ENCODE results near the gene DPRX.

DPRX gene

DNA sequence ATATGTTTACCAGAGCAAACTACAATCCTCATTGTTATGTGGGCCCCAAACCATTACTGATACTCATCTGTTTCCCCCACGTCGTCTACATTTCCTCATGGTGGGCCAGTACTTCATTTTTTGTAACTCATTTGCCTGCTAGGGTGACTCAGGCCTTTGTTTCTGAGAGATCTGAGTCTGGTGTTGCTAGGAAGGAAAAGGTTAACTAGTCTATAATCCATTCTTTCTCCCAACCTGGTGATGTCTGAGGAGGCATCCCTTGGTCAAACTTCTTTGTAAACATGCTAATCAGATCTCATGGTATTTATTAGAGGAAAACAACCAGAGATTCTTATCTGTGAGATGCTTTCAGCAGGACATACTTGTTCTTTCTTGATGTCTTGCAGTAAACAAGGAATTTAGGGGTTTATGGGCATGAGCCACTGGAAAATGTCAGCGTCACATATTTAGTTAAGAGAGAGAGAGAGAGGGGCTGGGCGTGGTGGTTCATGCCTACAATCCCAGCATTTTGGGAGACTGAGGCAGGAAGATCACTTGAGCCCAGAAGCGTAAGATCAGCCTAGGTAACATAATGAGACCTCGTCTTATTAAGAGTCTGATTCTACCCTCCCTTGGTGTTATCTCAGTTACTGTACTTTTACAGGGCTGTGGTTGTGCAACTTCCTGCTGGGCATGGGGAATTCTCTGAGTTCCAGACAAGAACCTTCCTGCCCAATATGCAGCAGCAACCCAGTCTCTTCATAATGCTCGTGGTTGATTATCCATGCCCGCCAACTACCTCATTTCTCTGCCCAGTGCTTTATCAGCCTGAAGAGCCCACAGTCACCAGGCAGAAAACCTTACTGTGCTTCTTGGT is 9.7 kb upstream of the DPRX start:
- TF ChIP-seq GABPA (IDR thresholded peaks at IDR 0.05; ENCODE audit: low read depth) (no peak), SPI1 (IDR thresholded peaks at IDR 0.05; ENCODE audit: borderline replicate concordance, low read depth) (no peak), POLR2AphosphoS5 (IDR thresholded peaks at IDR 0.05; ENCODE audit: low read depth) (no peak)
- TF ChIP-seq, protein P1, sequence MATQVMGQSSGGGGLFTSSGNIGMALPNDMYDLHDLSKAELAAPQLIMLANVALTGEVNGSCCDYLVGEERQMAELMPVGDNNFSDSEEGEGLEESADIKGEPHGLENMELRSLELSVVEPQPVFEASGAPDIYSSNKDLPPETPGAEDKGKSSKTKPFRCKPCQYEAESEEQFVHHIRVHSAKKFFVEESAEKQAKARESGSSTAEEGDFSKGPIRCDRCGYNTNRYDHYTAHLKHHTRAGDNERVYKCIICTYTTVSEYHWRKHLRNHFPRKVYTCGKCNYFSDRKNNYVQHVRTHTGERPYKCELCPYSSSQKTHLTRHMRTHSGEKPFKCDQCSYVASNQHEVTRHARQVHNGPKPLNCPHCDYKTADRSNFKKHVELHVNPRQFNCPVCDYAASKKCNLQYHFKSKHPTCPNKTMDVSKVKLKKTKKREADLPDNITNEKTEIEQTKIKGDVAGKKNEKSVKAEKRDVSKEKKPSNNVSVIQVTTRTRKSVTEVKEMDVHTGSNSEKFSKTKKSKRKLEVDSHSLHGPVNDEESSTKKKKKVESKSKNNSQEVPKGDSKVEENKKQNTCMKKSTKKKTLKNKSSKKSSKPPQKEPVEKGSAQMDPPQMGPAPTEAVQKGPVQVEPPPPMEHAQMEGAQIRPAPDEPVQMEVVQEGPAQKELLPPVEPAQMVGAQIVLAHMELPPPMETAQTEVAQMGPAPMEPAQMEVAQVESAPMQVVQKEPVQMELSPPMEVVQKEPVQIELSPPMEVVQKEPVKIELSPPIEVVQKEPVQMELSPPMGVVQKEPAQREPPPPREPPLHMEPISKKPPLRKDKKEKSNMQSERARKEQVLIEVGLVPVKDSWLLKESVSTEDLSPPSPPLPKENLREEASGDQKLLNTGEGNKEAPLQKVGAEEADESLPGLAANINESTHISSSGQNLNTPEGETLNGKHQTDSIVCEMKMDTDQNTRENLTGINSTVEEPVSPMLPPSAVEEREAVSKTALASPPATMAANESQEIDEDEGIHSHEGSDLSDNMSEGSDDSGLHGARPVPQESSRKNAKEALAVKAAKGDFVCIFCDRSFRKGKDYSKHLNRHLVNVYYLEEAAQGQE (IDR thresholded peaks at IDR 0.05; ENCODE audit: insufficient replicate concordance, low read depth): no peak
- TF ChIP-seq, protein P2, sequence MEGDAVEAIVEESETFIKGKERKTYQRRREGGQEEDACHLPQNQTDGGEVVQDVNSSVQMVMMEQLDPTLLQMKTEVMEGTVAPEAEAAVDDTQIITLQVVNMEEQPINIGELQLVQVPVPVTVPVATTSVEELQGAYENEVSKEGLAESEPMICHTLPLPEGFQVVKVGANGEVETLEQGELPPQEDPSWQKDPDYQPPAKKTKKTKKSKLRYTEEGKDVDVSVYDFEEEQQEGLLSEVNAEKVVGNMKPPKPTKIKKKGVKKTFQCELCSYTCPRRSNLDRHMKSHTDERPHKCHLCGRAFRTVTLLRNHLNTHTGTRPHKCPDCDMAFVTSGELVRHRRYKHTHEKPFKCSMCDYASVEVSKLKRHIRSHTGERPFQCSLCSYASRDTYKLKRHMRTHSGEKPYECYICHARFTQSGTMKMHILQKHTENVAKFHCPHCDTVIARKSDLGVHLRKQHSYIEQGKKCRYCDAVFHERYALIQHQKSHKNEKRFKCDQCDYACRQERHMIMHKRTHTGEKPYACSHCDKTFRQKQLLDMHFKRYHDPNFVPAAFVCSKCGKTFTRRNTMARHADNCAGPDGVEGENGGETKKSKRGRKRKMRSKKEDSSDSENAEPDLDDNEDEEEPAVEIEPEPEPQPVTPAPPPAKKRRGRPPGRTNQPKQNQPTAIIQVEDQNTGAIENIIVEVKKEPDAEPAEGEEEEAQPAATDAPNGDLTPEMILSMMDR (IDR thresholded peaks at IDR 0.05; ENCODE audit: insufficient read depth, low read length): no peak
- Histone ChIP-seq H3K27ac (replicated peaks) (no peak overlapping the region), H3K27me3 (ENCODE audit: insufficient read depth, poor library complexity, severe bottlenecking) (no peaks in the 10 kb centered on the region), H3K4me3 (replicated peaks; ENCODE audit: insufficient read depth, low read length) (no peak overlapping the region)
- DNase-seq (ENCODE audit: low read depth in 1 of 2, low spot score in 1 of 2): no peak

DNA sequence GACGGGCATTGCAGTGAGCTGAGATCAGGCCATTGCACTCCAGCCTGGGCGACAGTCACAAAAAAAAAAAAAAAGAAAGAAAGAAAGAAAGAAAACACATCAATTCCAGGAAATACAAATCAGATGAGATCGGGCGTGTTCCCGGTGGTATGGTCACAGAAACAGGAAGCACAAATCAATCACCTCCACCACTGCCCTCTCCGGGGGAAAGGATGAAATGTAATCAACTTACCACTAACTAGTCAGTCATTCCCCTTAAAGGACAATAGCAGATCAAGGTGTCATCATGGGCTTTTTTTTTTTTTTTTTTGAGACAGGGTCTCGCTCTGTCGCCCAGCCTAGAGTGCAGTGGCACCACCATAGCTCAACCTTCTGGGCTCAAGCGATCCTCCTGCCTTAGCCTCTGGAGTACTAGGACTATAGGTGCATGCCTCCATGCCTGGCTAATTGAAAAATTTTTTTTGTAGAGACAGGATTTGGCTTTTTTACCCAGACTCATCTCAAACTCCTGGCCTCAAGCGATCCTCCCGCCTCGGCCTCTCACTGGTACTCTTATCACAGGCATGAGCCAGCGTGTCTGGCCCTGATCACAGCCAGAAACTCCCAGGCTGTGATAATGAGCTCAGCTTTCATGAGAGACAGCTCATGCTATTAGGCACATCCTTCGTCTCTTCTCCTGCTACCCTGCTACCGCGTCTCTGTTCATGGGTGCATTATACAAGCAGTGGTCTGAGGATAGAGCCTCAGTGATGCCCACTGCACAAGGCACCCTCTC is 6.8 kb upstream of the DPRX start:
- H3K4me3 ChIP-seq (replicated peaks; ENCODE audit: insufficient read depth, low read length): no peak overlapping the region
- no peak for DNase-seq (ENCODE audit: low read depth in 1 of 2, low spot score in 1 of 2)
- TF ChIP-seq, protein P1 (IDR thresholded peaks at IDR 0.05; ENCODE audit: insufficient replicate concordance, low read depth): no peak
- no peak for TF ChIP-seq POLR2AphosphoS5 (IDR thresholded peaks at IDR 0.05; ENCODE audit: low read depth)
- TF ChIP-seq, protein P2 (IDR thresholded peaks at IDR 0.05; ENCODE audit: insufficient read depth, low read length): no peak
- no peak for TF ChIP-seq GABPA (IDR thresholded peaks at IDR 0.05; ENCODE audit: low read depth)
- no peak for TF ChIP-seq SPI1 (IDR thresholded peaks at IDR 0.05; ENCODE audit: borderline replicate concordance, low read depth)

DNA sequence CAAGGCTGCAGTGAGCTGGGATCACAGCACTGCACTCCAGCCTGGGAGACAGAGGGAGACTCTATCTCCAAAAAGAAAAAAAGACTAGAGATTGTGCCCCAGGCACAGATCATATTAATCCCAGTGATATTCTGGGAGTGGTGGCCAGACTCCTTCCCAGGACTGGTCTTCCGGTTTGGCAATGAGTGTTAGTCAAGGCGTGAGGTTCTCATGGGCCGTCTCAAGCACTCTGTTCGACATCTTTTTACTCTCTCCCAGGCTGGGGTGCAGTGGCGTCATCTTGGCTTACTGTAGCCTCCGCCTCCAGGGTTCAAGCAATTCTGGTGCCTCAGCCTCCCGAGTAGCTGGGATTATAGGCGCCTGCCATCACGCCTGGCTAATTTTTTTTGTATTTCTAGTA is 5.3 kb upstream of the DPRX start:
- no peak for DNase-seq (ENCODE audit: low read depth in 1 of 2, low spot score in 1 of 2)
- TF ChIP-seq, protein P2 (IDR thresholded peaks at IDR 0.05; ENCODE audit: insufficient read depth, low read length): no peak
- TF ChIP-seq POLR2AphosphoS5 (IDR thresholded peaks at IDR 0.05; ENCODE audit: low read depth) (no peak), SPI1 (IDR thresholded peaks at IDR 0.05; ENCODE audit: borderline replicate concordance, low read depth) (no peak), GABPA (IDR thresholded peaks at IDR 0.05; ENCODE audit: low read depth) (no peak)
- TF ChIP-seq, protein P1 (IDR thresholded peaks at IDR 0.05; ENCODE audit: insufficient replicate concordance, low read depth): no peak
- H3K4me3 ChIP-seq (replicated peaks; ENCODE audit: insufficient read depth, low read length): no peak overlapping the region
- H3K27ac ChIP-seq (replicated peaks): no peak overlapping the region
- H3K27me3 ChIP-seq (ENCODE audit: insufficient read depth, poor library complexity, severe bottlenecking): no peaks in the 10 kb centered on the region

More for the DNA sequence above, 6.8 kb upstream of the DPRX start:
- Histone ChIP-seq H3K27me3 (ENCODE audit: insufficient read depth, poor library complexity, severe bottlenecking) (no peaks in the 10 kb centered on the region), H3K27ac (replicated peaks) (no peak overlapping the region)
